ENCODE data around the gene PLXNB2.

GRCh38 chr22:50232481-50233151 is 74.8 kb downstream of the PLXNB2 start:
- TF ChIP-seq GATA2 (IDR thresholded peaks at IDR 0.05; ENCODE audit: low read depth, low read length) (no peak), GATA3 (IDR thresholded peaks at IDR 0.05; ENCODE audit: low read depth, low read length) (no peak)

Data from SH-SY5Y (cell line).